Measurements from ENCODE around the gene DBI. TPM values are rescaled to one million over a fixed set of nuclear protein-coding genes. Genes with fewer than 3 reads are reported as not detected.

DBI gene
- total and polyA plus RNA-seq, 2 of the 13 experiments (the other 11 are each of a cell fraction or from before 2014, with no cell fraction given) = 330 to 659 TPM

DNA sequence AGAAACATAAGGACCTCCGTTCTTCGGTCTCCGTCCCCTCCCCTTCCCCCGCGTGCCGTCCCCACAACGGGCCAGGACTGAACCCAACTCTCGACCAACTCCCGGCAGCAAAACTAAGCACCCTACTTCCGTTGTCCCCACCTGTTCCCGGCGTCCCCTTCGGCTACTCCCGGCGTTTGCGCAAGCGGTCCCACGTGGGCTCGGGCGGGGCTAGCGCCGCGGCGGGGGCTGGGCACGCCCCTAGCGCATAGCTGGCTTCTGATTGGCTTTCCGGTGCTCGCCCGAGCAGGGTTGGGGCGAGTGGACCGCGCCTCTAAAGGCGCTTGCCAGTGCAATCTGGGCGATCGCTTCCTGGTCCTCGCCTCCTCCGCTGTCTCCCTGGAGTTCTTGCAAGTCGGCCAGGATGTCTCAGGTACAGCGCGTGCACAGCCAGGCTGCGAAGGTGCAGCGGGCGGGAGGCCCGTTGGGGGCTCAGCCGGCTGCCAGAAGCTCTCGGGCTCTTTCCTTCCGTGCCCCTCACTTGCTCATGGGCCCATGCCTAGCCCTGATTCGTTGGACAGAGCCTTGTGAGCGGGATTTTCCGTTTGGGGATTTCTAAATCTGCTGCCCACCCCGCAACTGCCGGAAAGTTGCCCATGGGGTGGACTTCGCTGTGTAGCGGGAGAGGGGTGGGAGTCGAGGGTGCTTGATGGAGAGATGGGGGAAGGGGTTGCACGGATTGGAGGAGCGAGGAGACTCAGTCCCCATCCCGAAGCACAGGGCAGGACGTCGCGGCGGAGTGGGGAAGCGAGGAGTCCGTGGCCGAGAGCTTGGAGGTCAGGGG, at the start of gene DBI, which contains the start of gene C2orf76 (continued):
- TF ChIP-seq ZNF441 (CRISPR knock-in tag; IDR thresholded peaks at IDR 0.05; ENCODE audit: borderline replicate concordance) (peak; percentile 77; the same call in 1 of the 2 replicates), FLYWCH1 (CRISPR knock-in tag; IDR thresholded peaks at IDR 0.05) (no peak), ZNF879 (CRISPR knock-in tag; IDR thresholded peaks at IDR 0.05) (0 out of 2 replicates have a peak, but pooled peaks have one; percentile 13), ZFY (CRISPR knock-in tag; IDR thresholded peaks at IDR 0.05) (peak; percentile 69), ZNF672 (CRISPR knock-in tag; IDR thresholded peaks at IDR 0.05) (no peak; the same call in 1 of the 2 replicates), ZNF674 (CRISPR knock-in tag; IDR thresholded peaks at IDR 0.05; ENCODE audit: low read depth) (0 out of 2 replicates have a peak, but pooled peaks have one; percentile 69), ZNF547 (CRISPR knock-in tag; IDR thresholded peaks at IDR 0.05) (peak; percentile 98), KLF11 (CRISPR knock-in tag; IDR thresholded peaks at IDR 0.05) (peak; percentile 97), ZNF451 (CRISPR knock-in tag; IDR thresholded peaks at IDR 0.05) (peak; percentile 24; the same call in 1 of the 2 replicates), CC2D1A (CRISPR knock-in tag; IDR thresholded peaks at IDR 0.05) (no peak; the same call in 1 of the 2 replicates), ZNF143 (CRISPR knock-in tag; IDR thresholded peaks at IDR 0.05) (peak; percentile 95), ZNF350 (CRISPR knock-in tag; IDR thresholded peaks at IDR 0.05; ENCODE audit: borderline replicate concordance, low read depth) (peak; percentile 94), GABPA (IDR thresholded peaks at IDR 0.05; ENCODE audit: low read depth, low read length) (peak; percentile 63), GABPA (CRISPR knock-in tag; IDR thresholded peaks at IDR 0.05; ENCODE audit: low read depth) (peak; percentile 88), ZBTB43 (CRISPR knock-in tag; conservative IDR thresholded peaks at IDR 0.05) (no peak), HNRNPLL (IDR thresholded peaks at IDR 0.05; ENCODE audit: low read depth, low read length, poor library complexity, severe bottlenecking) (peak; percentile 98), ZNF234 (CRISPR knock-in tag; conservative IDR thresholded peaks at IDR 0.05) (0 out of 2 replicates have a peak, but pooled peaks have one; percentile 61), RAD51 (IDR thresholded peaks at IDR 0.05; ENCODE audit: borderline replicate concordance) (peak; percentile 66), SPEN (CRISPR knock-in tag; IDR thresholded peaks at IDR 0.05; ENCODE audit: low read depth) (peak; percentile 88)
- TF ChIP-seq, protein P1, sequence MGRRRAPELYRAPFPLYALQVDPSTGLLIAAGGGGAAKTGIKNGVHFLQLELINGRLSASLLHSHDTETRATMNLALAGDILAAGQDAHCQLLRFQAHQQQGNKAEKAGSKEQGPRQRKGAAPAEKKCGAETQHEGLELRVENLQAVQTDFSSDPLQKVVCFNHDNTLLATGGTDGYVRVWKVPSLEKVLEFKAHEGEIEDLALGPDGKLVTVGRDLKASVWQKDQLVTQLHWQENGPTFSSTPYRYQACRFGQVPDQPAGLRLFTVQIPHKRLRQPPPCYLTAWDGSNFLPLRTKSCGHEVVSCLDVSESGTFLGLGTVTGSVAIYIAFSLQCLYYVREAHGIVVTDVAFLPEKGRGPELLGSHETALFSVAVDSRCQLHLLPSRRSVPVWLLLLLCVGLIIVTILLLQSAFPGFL (CRISPR knock-in tag; IDR thresholded peaks at IDR 0.05) = no peak
- TF ChIP-seq, protein P2, sequence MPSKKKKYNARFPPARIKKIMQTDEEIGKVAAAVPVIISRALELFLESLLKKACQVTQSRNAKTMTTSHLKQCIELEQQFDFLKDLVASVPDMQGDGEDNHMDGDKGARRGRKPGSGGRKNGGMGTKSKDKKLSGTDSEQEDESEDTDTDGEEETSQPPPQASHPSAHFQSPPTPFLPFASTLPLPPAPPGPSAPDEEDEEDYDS (CRISPR knock-in tag; IDR thresholded peaks at IDR 0.05) = peak; percentile 98

All from HepG2 (cell line).